ENCODE data around the gene ALLC.
"Not testable (repeated sequence)": the region's sequence is repeated elsewhere in the genome, so short reads cannot be mapped to it uniquely, and the experiment has no call there.

Gene ALLC

GRCh38 chr2:3626812-3627499 is 31.0 kb upstream of the ALLC start:
- DNase-seq = no peak

GRCh38 chr2:3627500-3628100 is 30.4 kb upstream of the ALLC start:
- no peak for DNase-seq

DNA sequence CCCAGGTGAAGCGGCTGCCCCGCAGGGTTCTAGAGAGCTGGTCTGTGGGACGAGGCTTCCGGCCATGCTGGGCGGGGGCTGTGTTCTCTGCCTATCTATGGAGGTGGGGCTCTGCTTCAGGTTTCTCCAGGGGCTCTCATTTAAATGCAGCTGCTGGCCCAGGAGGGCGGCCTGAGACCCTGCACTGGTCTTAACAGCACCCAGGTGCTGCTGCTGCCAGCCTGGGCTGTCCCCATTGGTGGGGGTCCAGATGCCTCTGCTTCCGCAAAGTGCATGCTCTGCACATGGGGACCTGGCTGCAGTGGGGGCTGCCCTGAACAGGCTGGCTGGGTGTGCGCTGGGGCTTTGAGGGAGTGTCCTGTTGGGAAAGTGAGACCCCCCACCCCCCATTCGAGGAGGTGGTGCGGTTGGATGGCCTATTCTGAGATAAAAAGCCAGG is 29.7 kb upstream of the ALLC start:
- no peak for DNase-seq

DNA sequence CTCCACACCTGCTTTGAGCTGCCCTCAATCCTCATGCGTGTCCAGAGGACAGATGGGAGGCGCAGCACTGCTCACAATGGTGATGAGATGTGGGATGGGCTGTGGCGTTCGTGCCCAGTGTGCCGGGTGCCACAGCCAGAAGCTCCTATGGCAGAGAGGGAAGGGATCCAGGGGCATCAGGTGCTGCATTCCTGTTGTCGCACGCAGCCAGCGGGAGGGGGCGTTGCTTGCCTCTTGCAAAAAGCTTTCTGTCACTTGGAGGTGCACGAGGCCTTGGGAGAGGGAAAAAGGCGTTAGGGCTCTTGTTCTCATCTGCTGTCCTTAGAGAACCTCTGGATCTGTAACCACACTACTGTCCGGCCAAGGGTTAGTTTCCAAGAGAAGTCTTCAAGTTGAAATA is 29.2 kb upstream of the ALLC start:
- peak; percentile 94 for DNase-seq

DNA sequence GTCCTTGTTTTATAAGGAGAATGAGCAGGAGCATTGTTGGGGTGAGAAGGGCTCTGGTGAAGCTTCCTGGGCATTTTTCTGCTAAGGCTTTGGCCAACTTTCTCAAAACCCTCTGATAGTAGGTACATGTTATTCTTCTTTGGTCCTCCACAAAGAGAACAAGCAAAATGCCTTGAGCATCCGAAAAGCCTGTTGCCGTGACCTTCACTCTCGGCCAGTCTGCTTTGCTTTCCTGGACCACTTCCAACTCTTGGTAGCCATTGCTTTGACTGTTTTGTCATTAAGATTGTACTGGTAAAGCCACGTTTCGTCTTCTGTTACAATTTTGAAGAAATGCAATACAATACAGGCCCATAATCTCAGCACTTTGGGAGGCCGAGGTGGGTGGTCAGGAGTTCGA is 27.4 kb upstream of the ALLC start:
- no peak for DNase-seq

DNA sequence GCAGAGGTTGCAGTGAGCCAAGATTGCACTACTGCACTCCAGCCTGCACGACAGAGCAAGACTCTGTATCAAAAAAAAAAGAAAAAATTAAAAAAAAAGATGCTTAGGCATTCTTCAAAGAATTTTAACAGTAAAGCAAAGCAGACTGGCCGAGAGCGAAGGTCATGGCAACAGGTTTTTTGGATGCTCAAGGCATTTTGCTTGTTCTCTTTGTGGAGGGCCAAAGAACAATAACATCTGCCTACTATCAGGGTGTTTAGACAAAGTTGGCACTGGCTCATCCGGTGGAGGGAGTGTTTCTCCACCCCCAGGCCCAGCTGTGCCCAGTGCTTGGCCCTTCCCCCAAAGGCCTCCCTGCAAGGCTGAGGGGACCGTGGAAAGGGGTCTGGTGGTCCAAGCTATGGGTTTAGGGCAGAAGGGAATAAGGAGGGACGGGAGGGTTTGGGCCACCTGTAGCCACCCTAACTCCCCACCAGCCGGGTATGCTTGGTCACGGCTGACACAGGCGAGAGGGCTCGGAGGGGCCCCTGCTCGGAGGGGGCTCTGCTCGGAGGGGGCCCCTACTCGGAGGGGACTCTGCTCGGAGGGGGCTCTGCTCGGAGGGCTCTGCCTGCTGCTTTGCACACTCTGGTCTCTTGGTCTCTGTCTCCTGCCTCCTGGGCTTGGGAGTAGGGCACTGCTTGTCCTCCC is 26.7 kb upstream of the ALLC start:
- DNase-seq = no peak

DNA sequence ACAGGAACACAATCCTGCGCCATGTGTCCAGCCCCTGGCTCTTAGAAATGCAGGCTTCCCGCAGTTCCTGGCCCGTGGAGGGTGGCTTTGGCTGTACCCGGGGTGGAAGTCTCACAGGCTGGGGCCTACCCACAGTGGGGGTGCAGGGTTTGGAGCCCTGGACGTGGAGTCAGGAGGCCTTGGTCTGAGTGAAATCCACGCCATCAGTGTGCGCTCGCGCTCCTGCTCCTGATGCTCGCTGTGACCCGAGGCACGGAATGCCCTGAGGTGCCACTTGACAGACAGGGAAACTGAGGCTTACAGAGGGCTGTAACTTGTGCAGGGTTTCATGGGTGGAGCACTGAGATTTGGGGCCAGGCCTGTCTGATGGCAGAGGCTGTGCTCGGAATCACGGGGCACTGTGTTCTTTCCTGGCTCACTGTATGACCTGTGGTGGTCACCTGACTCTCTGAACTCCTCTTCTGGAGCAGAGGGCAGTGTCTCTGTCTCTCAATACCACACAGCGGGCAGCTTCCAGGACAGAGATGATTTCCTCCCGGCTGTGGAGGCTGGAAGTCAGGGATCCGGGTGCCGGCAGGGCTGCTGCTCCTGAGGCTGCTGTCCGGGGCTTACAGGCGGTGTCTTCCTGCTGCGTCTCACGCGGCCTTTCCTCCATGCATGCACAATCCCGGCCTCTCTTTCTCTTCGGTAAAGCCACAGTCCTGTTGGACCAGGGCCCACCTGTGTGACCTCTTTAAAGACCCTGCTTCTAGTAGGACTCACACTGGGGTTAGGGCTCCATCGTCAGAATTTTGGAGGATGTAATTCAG is 25.9 kb upstream of the ALLC start:
- no peak for DNase-seq

DNA sequence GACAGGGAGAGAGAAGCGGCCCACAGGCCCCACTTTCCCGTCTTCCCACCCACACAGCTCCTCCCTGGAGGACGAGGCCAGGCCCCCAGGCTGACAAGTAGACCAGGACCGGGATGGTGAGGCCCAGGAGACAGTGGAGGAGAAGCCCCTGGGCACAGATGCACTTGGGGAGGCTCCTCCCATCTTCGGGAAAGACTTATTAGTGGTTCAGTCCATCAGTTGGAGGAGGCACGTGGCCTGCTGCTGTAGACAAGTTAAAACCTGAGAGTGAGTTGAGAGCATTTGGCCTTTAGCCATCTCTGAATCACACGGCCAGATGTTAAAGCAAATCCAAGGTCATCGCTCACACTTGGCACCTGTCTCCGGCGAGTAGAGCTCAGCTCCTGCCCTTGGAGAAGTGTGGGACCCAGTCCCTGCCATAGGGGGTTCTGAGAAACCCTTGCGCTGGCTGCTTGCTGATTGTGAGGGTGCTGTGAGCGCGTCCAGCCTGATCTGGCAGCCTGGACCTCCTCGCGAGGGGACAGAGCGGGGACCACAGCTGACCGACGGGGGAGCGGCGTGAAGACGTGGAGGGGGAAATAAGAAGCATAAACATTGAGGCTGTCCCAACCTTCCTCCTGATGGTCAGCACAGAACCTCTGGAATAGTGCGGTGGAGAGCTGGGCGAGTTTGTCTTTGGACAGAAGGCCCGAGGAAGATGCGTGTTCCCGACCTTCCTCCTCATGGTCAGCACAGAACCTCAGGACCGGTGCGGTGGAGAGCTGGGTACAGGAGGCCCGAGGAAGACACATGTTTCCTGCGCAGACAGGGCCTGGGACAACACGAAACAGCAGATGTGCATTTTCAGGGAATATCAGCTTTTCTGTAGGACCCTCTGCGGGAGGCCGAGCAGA is 24.7 kb upstream of the ALLC start:
- peak; percentile 99 for DNase-seq

DNA sequence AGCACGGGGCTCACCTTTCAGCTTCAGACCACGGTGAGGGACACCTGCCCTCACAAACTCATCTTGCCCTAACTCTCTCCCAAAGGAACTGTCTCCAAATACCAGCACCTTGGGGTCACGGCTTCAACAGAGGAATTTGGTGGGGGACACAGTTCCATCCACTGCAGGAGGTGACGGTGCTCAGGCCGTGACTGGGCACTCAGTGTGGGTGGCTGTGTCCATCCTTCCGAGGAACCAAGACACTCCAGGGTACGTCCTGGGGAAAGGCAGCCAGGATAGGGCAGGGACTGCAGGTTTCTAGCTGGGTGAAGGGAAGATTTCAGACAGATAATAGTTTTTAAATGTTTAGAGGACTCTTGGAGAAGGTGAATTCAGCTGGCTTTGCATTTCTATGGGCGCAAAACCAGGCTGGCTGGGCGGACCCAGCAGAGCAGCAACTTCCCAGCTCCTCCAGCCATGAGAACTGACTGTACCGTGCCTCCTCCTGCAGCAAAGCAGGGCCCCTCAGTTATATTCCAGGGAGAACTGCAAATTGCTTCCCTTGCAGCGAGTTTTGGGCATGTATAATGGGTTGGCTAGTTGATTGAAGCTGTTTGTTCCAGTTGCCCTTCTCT is 23.9 kb upstream of the ALLC start:
- peak; percentile 29 for DNase-seq

DNA sequence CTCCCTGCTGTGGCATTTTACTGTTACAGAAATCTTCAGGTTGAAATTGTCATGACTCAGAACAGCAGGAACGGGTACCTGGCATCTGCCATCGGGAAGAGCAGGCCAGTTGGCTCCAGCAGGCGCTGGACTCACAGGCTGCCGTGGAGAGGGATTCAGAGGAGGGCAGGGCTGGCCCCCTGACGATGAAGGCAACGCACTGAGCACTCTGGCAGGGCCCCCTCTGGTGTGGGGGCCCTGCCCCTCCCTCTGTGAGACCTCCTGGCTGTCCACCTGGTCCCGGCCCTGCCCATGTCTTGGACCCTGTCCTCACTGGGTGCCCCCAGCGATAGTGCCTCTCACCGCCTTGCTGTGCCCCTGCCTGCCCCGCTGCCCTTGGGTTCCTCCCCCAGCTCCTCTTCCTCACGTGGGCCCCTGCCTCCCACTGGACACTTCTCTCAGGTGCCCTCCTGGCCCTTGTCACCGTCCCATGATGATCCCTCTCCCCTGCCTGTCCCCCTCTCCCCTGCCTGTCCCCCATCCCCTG is 23.3 kb upstream of the ALLC start:
- no peak for DNase-seq

- peak; percentile 35 for DNase-seq
These were observed 22.6 kb upstream of the ALLC start for GRCh38 chr2:3635171-3635974.

DNA sequence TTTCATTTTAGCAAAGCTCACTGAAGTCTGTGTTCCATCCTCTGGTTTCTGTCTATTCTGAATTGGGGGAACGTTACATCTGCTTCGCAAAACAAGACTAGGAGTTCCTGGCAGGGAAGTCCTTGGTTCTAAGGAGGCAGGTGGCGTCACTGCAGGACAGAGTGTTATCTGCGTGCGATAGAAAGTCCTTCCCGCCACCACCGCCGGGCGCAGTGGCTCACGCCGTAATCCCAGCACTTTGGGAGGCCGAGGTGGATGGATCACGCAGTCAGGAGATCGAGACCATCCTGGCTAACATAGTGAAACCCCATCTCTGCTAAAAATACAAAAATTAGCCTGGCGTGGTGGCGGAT is 22.0 kb upstream of the ALLC start:
- not testable (repeated sequence) for DNase-seq

GRCh38 chr2:3636586-3637310 is 21.3 kb upstream of the ALLC start:
- DNase-seq = no peak

DNA sequence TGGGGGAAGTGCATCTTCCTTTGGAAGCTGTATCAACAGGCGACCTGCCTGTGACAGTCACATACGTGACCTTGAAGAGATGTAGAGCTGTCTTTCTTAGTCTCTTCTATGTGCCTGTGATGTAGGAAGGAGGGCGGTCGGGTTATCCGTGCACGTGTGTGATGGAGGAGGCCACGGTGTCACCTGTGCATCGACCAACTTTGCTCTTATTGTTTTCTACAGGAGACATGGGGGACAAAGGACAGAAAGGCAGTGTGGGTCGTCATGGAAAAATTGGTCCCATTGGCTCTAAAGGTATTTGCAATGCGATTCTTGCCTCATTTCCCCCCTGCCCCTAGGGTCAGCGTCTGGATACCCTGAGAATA is 20.7 kb upstream of the ALLC start:
- DNase-seq = no peak

GRCh38 chr2:3637692-3638455 is 20.1 kb upstream of the ALLC start:
- DNase-seq = no peak

DNA sequence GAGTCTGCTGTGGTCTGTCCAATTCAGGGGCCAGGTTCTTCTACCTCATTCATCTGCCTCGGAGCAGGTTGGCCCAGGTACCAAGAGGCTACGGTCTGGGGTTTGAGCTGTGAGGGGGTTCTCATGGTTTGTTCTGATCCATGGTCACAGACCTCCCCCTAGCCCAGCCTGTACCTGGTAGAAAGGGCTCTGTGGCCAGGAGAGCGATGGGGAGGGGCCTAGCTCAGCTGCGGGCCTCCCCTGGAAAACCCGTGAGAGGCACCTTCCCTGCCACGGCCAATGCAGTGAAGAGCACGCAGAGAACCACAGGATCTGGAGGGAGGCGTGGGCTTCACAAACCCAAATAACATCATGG is 19.6 kb upstream of the ALLC start:
- DNase-seq = no peak

GRCh38 chr2:3639015-3639630 is 18.9 kb upstream of the ALLC start:
- DNase-seq = no peak

DNA sequence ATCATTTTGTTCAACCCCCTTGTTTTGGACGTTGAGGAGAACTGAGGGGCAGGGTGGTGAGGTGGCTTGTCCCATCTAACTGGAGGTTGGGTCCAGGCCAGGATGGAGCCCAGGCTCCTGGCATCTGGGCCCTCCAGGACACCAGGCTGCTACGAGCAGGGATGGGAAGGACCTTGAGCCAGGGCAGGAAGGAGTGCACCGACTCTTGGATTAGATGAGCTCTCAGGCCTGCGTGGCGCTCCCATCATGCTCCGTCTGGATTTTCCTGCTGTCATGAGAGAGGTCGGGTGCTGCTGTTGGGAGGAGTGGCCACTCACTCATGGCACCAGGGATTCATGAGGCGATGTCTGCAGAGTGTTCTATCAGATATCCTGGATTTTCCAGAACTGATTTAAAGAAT is 18.3 kb upstream of the ALLC start:
- DNase-seq = no peak

DNA sequence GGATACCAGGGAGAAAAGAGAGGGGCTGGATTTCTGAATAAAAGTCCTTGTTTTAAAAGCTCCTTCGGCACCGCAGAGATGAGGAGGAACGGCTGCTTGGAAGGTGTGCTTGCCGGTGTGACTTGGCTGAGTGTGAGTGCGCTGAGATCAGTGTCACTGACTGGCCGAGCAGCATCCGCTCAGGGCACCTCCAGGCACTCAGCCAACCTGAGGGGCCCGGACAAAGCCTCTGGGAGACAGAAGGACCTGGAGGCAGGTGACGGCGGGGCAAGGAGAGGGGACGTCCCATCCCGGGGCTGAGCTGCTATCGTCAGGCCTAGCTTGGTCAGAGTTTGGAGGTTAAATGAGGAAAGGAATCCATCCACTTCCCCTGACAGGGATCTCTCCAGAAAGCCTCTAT is 16.8 kb upstream of the ALLC start:
- no peak for DNase-seq
